Measurements from ENCODE around the gene STK33.

STK33 gene

DNA sequence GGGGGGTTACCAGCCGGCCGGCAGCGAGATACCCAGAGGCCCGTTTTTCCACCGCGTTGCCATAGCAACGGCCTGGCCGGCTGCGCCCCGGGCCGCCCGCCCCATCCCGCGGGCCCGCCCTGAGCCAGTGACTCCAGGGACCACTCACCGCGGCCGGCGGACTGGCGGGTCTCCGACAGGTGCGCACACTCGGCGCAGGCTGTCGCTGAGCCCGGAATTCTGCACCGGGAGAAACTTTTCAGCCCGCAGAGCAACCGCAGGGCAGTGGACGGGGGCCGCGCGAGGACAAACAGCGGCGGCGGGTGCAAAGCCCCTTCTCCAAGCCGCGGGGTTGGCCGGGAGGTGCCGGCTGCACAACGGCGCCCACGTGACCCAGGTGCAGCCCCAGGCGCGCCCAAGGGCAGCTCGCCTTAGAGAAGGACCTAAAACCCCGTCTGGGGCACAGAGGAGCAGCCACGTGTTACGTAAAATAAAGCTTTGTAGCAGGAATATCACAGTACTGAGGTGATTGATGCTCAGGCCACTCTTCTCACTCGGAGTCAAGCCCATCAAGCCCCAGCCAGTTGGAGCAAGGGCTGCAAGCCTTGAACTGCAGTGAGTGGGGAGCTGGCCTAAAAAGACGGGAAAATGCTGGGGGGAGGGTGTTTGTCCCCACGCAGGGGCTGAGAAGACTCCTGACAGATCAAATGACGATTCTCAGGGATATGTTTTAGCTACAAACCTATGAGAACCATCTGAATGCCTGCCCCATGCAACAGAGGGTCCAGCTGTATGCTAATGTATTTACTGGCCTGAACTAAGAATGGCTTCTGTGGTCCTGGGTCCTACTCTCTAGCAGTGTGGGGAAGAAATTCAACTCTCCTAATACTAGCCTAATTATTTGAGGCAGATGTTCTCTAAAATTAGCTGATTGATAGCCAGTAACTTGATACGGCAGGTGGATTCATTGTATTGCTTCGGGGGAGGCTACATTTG is at the start of gene STK33:
Gene STK33, minus strand, starts transcription at position 294 of the 975 bp plus-strand sequence. CDS start 119,323 bp downstream, outside the sequence.
- no peak for FAIRE-seq

DNA sequence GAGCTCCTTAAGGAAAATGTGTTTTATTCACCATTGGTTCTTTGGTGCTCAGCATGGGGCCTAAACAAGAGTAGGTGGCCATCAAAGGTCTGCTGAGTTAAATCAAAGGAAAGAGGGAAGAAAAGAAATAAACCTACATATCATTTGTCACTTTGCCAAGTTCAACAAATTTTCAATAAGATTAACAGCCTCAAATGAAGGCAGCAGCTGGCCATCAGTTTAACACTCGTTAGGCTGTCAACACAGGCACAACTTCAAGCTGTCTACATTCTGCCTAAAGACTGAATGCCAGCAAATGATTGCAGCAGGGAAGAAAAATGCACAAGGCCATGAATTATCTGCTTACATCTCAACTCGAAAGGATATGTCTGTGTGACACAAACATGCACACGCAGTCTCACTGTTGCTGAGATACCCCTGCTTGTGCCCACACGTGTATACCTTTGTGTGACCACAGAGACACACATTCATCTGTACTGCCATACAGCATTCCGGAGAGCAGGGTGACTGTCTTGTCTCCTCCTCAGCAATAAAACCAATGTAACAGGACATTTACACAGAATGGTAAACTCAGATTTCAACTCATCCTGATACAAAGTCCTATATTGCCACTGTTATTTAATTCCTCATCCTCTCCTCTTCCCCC is 48.3 kb upstream of the STK33 start:
- no peak for FAIRE-seq

DNA sequence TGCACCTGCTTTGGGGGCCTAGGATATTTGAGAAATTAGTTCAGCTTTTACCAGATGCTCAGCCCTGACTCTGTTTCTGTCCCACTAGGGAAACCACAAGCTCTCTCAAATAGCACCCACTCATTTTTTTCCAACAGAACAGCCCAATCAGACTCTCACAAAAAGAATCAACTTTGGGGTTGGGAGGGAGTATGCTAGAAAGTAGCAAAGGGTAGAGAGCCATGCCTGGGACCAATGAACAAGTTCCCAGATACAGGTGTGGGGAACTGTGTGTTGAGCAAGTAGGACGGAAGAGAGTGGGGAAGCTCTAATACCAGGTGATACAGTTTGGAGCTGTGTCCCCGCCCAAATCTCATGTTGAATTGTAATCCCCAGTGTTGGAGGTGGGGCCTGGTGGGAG is 47.3 kb upstream of the STK33 start:
- FAIRE-seq: no peak

DNA sequence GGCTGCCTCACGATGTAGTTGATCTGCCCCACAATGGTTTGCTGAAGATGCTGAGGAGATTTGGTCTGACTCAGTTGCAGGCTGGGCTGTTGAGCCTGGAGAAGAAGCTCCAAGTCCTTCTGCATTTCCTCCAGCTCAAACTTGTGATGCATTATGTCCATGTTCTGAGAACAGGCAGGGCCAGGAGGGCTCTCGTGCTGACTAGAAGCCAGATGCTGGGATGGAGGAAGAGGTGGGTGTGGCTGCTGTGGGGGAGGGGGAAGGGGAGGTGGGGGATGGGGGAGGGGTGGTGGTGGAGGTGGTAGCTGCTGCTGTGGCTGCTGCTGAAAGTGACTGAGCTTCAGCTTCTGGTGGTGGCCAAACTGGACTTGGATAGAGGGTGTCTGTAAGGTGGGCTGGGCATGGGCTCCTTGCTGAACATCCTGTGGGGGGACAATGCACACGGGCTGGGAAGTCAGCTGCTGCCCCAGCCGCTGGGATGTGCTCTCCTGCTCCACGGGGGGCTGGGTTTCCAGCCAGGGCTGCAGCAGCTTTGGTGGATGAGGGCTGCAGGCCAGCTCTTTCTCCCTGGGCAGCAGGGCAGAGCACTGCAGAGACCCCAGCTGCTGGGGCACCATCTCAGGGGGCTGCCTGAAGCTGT is 46.4 kb upstream of the STK33 start:
- FAIRE-seq: no peak

DNA sequence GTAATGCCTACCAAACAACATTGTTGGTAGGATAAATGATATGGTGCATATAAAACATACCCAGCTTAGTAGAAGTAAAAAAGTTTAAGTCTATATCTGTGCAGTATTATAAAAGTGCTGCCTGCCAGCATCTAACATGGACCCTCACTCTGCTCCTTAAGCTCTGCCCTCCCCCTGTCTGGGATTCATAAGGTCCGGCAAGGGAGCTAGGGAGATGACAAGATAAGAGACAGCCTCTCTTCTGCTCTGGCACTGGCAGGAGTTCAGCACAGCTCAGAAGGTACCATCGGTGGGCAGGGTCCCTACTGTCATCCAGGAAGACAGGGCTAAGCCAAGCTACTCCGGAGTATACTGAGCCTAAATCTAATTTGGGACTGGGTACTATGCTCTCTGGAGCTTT is 45.6 kb upstream of the STK33 start:
- FAIRE-seq: no peak

DNA sequence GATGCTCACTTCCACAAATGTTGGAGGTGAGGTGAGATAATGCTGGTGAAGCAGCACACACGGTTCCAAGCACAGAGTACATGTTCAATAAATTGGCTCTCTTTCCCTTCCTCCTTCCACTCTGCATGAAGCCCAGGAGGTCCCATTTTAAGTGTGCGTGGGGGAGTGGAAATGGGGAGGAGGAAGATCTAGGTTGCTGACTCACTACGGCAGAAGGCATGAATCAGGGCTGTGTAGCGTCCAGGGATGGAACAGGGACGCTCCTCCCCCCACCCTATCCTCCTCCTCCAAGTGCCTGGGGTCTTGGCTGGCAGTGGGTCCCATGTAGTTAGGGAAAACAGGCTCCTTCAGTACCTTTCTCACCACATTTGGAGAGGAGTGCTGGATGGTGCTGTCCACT is 44.3 kb upstream of the STK33 start:
- no peak for FAIRE-seq

DNA sequence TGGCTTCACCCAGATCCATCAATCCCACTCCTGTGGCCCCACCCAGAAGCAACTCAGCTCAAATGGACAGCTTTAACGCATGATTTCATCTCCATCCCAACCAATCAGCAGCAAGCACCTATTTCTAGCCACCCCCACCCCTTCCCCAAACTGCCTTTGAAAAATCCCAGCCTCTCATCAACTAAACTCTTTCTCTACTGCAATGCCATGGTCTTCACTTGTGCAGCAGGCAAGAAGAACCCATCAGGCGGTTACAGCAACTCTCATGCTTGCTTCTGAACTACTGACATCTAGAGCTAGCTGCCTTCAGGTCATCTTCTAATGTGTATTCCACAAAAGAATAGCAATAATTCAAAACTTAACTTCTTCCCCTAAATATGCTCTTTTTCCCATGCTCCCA is 42.1 kb upstream of the STK33 start:
- no peak for FAIRE-seq

DNA sequence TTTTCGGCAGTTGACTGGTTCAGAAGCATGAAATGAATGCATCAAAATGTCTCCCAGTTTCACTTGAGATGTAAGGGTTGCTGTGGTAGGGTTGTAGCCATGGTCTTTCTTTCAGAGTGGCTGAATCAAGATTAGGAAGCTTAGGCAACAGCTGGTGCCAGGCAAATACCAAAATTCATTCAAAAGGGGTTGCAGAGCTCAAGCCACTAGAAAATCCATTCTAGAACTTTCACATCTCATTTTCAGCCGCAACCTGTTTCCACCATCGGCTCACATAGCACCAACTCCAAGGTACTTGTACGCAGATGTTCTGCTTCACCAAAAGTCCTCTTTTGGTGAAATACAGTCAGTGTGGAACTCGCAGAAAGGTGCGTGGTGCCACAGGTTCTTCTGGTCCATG is 40.5 kb upstream of the STK33 start:
- no peak for FAIRE-seq

DNA sequence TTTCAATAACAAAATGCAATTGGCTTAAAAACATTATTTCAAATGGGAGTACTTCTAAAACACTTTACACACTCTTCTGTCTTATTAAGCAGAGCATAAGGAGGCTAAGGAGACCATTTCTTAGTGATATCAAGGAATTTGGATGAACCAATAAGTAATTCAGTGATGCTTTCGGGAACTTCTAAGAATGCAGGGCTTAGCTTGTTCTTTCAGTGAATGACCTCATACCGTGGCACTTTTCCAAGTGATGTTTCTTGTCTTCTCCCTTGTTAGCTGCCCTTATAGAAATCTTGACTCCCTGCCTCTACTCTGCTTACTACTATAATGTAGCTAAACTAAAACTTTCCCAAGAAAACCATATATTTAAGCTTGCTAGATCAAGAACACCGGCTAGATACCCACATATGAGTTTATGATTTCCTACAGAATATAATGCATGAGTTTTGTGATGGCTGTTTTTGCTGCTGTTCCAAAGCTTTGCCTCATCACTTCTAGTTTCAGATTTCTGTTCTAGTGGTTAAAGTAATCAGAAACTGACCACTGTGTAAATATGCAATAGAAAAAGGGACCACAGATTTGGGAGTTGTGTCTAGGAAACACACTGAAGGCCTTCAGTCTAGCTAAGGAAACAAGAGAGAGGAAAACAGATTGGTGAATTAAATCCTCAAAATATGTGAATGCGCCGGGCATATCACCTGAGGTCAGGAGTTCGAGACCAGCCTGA is 37.5 kb upstream of the STK33 start:
- no peak for FAIRE-seq

DNA sequence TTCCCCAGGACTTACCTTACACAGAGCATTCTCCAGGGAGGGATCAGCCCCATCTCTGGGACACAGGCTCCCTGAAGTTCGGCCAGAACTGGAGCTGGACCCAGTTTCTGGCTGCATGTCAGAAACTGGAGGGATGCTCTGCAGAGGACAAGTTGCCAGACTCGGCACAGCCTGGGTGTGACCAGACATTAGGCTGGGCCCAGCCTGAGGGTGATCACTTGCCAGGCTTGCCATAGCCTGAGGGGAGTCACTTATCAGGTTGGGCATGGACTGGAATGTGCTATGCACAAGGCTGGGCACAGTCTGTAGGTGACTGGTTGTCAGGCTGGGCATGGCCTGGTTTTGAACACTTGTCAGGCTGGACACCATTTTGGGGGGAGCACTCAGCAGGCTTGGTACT is 30.7 kb upstream of the STK33 start:
- FAIRE-seq: no peak

DNA sequence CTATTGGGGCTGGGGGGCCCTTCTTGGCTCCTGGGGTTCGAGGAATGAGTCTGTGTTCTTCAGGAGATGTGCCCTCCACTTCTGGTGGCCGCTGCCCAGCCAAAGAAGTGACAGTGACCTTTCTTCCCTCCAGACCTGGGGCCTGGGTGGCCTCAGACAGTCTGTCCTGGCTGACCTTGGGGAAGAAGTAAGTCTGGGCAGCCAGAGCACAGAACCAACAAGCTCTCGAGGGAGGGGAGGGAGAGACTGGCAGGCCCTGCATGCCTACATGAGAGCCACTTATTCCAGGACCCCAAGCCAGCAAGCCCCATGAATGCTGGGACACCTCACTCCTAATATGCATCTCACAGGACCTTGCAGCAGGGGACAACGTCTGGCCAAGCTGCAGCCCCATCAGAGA is 27.1 kb upstream of the STK33 start:
- FAIRE-seq: no peak

DNA sequence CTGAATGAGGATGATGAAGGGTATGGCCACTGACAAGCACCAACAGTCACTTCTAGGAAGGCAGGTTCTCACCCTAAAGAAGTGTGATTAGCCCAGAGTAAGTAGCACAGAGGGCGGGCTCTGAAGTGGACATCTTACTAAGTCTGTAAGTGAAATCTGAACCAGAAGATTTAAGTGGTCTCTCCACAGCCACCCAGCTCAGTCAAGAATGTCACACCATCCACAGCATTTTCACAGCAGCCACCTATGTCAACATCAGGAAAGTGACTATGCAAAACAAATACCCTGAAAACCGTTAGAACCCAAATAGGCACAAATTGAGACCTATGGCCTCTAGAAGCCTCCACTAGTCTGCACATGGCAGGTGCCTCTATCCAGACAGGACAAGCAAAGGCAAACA is 23.0 kb upstream of the STK33 start:
- no peak for FAIRE-seq

DNA sequence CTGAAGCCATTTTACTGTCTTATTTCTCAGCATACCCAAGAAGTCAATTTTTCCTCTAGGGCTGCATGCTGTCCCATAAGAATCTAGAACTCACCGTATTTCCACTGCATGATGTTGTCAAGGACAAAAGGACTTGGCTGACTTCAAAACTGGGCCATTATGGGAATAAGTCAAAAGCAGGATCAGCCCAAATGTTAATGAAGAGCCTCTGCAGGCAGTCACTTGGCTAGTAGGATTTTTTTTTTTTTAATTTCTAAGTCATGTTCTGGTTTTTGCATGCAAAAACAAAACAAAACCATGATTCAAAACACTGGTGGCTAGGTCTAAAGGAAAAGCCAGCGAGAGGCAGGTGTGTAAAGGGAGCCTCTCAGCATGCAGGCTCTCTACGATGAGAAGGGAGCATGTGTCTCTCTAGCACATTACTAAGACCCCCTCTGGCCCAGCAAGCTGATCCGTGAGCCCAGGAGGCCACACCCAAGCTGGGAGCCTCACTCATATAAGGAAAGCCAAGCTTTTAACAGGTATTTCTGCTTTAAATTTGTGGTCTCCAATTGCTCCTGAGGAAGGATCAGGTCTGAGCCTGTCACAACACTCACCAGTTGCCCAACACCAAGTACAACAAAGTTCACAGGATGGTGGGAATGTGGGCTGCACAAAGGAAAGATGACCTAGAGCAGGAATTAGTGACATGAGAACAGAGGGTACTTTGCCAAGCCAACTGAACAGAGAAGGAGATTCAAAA is 21.4 kb upstream of the STK33 start:
- no peak for FAIRE-seq

DNA sequence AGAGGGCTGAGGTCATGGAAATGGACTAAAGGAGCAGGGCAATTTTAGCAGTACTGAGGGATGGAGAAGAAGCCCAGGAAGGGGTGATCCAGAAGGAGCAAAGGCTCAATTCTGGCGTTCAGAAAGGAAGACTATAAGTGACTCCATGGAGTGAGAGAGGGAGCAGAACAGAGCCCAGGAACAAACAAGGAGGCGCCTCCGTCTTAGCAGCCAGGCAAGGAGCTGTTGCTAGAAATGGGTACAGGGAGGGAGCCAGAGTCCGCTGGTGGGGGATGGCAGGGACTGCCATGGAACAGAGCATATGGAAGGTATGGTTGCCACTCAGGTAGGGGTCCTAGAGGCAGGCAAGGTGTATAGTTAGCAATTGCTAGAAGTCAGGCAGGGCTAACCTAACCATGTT is 20.5 kb upstream of the STK33 start:
- no peak for FAIRE-seq

DNA sequence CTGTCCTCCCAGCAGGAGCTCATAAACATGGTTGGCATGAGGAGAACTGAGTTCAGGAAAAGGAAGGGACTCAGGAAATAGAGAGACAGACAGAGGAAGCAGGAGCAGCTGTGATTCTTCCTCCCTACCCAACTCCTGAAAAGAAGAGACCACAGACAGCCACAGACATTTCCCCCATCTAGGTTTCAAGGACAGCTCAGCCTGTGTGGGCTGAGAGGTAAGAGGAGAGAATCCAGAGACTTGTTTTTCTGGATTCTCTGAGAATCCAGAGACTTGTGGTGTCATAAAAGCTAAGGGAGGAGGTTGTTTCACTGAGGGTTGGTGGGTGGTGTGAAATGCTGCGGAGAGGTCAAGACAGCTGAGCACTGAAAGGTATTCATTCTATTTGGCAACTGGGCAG is 19.0 kb upstream of the STK33 start:
- FAIRE-seq: no peak

DNA sequence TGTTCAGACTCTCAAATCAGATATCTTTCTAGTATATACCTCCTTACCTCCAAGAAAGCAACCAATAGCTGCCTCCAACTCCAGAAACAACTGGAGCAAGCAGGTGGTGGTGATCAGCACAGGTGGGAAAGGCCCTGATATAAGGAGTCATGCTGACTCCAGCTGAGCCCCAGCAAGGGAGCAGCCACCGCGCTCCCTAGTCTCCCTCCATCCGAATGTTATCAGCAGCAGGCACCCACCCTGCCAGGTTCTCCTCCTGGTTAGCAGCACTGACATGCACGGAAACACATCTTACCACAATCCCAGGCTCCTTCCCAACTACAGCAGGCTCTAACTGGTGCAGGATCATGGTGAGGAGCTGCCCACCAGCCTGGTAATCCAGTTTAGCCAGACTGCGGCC is 18.5 kb upstream of the STK33 start:
- FAIRE-seq: no peak

DNA sequence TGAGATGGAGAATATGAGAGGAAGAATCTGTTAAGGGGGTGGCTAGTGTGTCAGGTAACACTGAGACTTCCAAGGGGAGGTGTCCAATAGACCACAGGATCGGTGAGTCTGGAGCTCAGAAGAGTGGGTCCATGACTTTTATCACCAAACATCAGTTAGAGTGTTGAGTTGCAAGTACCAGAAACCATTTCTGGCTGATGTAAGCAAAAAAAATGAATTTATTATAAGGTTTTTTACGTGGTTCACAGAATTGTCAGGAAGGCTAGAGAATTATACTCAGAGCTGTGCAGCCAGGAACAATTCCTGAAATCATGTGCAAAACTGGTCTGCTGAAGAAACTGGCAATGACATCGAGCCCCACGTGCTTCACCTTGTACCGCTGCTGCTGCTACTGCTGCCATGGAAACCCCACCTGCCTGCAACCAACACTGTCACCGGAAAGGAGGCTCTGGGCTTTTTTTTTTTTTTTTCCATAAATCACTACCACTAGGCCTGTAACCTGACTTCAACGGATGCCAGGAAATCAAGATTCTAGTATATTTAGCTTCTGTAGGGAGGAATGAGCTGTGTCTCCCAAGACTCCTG is 16.6 kb upstream of the STK33 start:
- no peak for FAIRE-seq

DNA sequence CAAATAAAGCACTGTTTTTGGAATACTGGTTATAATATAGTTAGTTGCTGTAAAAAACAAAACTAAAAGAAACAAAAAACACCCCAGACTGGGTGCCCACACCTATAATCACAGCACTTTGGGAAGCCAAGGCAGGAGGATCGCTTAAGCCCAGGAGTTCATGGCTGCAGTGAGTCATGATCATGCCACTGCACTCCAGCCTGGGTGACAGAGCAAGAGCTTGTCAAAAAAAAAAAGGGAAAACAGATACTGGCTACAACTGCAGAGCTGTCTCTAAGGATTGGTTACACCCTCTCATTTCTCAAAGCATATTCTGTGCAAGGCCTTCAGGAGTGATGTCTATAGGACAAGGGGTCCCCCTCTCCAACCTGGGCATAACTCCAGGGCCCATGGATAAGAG is 14.6 kb upstream of the STK33 start:
- FAIRE-seq: no peak

DNA sequence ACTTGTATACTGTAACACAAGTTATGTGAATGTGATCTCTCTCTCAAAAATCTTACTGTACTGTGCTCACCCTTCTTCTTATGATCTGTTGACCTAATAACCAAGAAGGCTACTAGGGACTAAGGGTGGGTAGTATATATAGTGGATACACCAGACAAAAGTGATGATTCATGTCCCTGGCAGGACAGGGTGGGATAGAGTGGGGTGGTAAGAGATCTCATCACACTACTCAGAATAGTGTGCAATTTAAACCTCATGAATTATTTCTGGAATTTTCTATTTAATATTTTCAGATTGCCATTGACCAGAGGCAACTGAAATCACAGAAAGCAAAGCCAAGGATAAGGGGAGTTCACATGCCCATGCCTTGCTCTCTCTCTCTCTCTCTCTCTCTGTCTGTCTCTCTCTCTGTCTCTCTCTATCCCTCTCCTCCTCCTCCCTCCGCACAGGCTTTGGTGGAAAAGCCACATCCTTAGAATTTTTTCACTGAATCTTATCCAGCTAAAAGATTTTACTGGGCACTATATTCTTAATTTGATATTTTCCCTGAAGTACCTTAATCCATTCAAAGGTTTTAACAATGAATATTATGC is 12.0 kb upstream of the STK33 start:
- FAIRE-seq: no peak

DNA sequence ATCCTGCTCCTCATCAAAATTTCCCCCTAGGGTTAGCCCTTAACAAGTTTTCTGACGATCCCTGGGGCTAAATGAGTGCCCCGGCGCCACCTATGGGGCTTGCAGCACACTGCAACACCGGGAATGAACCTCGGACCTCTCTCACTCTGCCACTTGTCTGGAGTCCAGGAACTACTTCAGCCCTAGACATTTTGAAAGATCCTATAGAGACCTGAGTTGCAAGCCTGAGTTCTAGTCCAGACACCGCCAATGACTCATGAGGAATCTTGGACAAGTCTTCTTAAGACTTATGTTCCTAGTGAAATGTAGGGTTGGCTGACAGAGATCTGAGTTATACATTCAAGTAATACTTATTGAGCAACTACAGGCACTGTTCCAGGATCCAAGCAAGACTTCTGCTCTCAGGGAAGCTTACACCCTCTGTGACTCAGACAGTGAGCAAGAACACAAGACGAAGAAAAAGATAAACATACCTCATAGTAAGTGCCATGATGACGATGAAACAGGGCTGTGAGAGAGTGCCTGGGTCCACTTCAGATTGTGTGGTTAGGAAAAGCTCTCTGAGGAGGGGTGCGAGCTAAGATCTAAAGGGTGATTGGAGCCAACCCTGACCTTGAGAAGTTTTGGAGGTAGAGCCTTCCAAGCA is 10.2 kb upstream of the STK33 start:
- FAIRE-seq: no peak

DNA sequence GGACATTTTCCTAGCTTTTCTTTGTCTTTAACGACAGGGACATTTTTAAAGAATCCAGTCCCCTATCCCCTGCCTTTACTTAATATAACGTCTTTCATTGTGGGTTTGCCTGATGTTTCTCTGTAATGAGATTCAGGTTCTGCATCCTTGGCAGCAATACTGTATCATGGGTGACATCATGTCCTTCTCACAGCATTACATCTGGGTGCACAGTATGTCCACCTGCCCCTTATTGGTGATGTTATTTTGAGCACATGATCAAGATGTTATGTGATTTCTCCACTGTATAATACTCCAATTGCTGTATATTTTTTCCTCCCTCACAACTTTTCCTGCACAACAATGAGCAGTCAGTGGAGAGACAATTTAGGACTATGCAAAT is 9.7 kb upstream of the STK33 start:
- no peak for FAIRE-seq
